AG09319 (cell line): ENCODE data around the gene PRKCZ.
"Not testable (repeated sequence)": the region's sequence is repeated elsewhere in the genome, so short reads cannot be mapped to it uniquely, and the experiment has no call there.

Experiments used
- DNase-seq: peaks from one replicate; pipeline ENCODE4 v3.0.0-alpha.2; 2010; ENCODE audit warnings: low read depth; ENCODE audit errors: extremely low read depth
- TF ChIP-seq, protein P1 (sequence below): IDR thresholded peaks from 2 replicates; pipeline ENCODE4 v1.5.1; 2011; ENCODE audit warnings: low read depth, mild to moderate bottlenecking, inconsistent platforms, low read length, moderate library complexity

The PRKCZ gene

DNA sequence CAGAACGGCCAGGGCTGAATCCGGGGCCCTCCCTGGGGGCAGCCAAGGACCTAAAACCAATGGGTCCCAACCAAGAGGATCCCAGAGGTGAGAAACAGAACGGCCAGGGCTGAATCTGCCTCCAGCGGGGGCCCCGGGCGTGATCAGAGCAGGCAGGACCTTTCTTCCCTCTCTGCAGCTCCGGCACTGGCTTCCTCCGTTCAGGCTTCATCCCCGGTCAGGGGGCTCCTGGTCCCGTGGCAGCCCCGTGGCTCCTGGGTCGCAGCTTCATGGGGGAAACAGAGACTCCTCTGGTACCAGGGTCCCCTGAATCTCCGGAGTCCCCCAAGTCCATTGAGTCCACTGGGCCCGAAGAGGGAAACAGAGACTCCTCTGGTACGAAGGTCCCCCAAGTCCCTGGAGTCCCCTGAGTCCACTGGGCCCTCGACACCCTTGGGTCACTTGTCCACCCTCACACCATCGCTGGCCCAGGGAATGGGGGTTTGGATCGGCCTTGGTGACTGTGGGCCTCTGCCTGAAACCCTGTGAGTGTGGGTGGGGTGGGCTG, 60.1 kb downstream of the PRKCZ start:
- DNase-seq, result no peak
- TF ChIP-seq, protein P1, sequence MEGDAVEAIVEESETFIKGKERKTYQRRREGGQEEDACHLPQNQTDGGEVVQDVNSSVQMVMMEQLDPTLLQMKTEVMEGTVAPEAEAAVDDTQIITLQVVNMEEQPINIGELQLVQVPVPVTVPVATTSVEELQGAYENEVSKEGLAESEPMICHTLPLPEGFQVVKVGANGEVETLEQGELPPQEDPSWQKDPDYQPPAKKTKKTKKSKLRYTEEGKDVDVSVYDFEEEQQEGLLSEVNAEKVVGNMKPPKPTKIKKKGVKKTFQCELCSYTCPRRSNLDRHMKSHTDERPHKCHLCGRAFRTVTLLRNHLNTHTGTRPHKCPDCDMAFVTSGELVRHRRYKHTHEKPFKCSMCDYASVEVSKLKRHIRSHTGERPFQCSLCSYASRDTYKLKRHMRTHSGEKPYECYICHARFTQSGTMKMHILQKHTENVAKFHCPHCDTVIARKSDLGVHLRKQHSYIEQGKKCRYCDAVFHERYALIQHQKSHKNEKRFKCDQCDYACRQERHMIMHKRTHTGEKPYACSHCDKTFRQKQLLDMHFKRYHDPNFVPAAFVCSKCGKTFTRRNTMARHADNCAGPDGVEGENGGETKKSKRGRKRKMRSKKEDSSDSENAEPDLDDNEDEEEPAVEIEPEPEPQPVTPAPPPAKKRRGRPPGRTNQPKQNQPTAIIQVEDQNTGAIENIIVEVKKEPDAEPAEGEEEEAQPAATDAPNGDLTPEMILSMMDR, result no peak

DNA sequence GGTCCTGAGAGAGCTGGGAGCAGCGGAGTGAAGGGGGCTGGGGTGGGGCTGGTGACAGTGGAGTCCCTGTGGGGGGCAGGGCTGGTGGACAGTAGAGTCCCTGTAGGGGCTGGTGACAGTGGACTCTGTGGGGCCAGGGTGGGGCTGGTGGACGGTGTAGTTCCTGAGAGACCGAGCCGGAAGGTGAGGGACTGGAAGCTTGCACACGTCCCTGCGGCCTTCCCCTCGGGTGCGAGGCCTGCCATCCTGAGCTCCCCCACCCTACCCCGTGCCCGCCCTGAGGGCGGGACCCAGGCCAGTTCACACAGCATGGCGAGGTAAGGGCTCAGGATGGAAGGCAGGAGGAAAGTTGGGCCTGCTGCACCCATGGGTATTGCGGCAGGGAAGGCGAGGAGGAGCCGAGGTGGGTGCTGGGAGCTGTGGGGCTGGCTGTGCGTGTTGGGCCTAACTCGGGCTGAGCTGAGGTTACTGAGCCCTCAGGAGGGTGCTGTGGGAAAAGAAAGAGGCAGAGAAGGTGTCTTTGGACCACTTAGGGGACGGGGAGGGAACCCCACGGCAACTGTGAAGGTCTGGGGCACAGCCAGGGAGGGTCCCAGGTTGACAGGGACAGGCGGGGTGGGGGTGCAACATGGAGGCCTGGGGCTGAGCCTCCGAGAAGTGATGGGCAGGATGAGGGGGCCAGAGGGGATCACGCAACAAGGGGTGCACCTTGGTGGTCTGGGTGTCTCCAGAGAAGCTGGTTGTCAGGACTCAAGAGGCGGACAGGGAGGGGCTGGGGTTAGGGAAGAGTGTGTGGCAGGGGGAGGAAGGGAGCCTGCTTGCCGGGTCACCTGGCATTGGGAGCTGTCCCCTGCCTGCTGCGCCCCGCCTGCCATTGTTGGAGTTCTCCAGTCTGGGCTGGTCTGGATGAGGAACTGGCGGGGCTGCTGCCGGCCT, 60.8 kb downstream of the PRKCZ start:
- no peak for DNase-seq
- TF ChIP-seq, protein P1, result no peak

DNA sequence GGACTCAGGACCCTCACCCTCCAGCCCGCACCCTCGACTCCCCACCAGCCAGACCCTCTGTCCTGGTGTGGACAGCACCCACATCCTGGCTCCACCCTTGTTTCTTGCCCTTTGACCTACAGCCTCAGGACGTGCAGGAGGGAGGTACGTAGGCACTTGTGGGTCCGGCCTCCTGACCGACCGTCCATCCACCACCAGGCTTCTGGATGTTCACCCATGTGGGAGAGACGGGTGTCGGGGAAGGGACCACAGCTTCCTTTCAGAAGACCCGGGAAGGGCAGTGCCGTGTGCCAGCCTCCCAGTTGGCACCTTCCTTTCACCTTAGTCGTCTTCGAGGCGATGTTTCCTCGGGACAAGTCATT, 61.4 kb downstream of the PRKCZ start:
- TF ChIP-seq, protein P1, result no peak
- no peak for DNase-seq

DNA sequence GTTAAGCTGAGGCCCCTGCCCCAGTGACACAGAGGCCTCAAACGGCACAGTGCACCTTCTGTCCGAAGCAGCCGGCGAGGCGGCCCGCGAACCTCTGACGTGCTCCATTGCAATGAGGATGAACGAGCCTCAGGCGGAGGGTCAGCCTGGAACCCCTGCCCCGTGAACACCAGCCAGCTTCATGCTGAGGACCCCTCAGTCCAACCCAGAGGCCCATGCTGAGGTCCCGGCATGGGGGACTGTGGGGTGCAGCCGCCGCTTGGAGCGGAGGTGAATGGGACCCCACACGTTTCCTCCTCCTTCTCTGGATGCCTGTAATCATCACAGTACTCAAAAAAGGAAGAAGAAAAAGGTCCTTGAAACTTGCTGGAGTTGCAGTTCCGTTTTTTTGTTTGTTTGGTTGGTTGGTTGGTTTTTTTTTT, 62.1 kb downstream of the PRKCZ start:
- TF ChIP-seq, protein P1, result no peak
- DNase-seq, result no peak

DNA sequence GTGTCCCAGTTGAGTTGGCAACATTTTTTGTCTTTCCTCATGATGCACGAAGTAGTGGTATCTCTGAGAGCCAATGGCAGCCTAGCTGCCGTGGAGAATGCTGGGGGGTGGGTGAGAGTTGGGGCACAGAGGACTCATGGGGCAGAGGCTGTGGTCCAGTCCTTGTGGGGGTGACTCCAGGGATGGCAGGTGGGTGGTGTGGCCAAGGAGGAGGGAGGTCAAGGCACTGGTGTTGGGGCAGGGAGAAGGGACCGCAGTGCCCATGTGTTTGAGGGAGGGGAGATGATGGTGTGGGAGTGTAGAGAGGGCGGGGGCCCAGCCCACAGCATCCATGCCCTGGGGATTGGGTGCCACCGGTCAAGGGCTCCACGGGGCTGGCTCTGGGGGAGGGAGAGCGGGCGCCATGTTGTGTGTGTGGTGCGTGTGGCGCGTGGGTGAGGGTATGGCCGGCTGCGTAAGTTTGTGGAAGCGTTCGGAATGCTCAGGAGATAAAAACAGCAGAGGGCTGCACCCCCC, 63.5 kb downstream of the PRKCZ start:
- TF ChIP-seq, protein P1, result no peak
- no peak for DNase-seq

DNA sequence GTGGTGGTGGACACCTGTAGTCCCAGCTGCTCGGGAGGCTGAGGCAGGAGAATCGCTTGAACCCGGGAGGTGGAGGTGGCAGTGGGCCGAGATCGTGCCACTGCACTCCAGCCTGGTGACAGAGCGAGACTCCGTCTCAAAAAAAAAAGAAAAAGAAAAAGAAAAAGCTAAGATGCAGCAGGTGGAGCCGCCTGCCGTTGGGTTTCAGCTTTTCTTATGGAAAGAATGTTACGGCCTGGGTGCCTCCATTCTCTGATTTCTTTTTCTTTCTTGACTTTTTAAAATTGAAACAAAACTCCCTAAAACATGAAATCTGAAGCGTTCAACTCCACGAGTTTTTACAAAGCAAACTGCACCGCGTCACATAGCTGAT, 64.4 kb downstream of the PRKCZ start:
- DNase-seq, result not testable (repeated sequence)

DNA sequence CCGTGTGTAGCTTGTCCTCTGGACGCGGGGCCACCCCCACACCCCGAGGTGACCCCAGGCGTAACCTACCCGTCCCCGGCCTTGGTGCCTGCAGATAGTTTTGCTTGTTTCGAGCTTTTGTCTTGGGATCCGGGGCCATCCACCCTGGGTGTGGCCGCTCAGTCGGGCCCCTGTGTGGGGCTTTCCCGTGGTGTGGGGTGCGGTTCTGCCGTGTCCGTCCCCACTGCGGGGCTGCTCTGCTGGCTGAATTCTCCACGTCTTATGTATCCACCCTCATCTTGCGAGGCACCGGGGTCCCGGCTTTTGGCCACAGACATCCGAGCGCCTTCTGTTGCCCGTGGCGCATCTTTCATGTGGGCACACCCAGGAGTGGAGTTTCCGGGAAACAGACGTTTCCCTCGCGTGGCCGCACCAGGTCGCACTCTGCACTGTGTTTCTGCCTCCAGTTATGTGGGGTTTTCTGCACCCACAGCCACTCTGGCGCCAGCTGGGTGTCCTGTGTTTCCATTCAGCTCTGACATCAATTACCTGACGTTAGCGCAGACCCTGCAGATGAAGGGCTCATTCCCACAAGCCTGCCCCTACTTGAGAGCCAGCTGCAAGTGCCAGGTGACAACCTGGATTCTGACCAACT, 64.9 kb downstream of the PRKCZ start:
- no peak for DNase-seq
- TF ChIP-seq, protein P1, result no peak
